Adipocyte (in vitro differentiated cells): Measurements from ENCODE around the gene ZNRF2.
"Not testable (repeated sequence)": the region's sequence is repeated elsewhere in the genome, so short reads cannot be mapped to it uniquely, and the experiment has no call there.

Experiments used
- DNase-seq: peaks from one replicate; pipeline ENCODE4 v3.0.0-alpha.2; 2015; ENCODE audit warnings: low read depth
- H3K27me3 ChIP-seq: replicated peaks from 2 replicates; pipeline ENCODE4 v1.7.0; 2013; ENCODE audit warnings: mild to moderate bottlenecking, low read length, moderate library complexity; ENCODE audit not compliant: control insufficient read depth, insufficient read depth
- H3K36me3 ChIP-seq: 2 replicates; pipeline ENCODE4 v1.7.0; 2013; ENCODE audit warnings: low read length, mild to moderate bottlenecking, moderate library complexity; ENCODE audit not compliant: control insufficient read depth, insufficient read depth, severe bottlenecking
- H3K4me1 ChIP-seq: 2 replicates; pipeline ENCODE4 v1.7.0; 2013; ENCODE audit warnings: mild to moderate bottlenecking, low read length, moderate library complexity; ENCODE audit not compliant: control insufficient read depth, insufficient read depth
- H3K4me3 ChIP-seq: 2 replicates; pipeline ENCODE4 v1.7.0; 2013; ENCODE audit warnings: mild to moderate bottlenecking, low read length, moderate library complexity
- H3K9ac ChIP-seq: 2 replicates; pipeline ENCODE4 v1.7.0; 2013; ENCODE audit warnings: mild to moderate bottlenecking, low read length, moderate library complexity
- H3K9me3 ChIP-seq: 2 replicates; pipeline ENCODE4 v1.7.0; 2013; ENCODE audit warnings: mild to moderate bottlenecking, low read length, moderate library complexity; ENCODE audit not compliant: control insufficient read depth

ZNRF2 gene

DNA sequence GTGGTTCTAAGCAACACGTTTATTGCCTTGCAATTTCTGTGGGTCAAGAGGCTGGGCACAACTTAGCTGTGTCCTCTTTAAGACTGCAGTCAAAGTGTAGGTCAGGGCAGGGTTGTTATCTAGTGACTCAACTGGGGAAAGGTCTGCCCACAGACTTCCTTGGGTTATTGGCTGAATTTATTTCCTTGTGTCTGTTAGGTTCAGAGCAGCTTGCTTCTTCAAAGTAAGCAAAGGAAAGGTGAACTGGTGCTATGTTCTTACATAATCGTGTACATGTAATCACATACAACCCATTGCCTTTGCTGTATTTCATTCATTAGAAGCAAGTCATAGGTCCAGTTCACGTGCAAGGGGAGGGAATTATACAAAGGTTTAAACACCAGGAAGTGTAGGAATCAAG lies 5.9 kb downstream of the ZNRF2 start:
- H3K4me3 ChIP-seq, H3K4me1 ChIP-seq, H3K9me3 ChIP-seq, H3K27me3 ChIP-seq, H3K36me3 ChIP-seq, DNase-seq, H3K9ac ChIP-seq: not testable (repeated sequence)

DNA sequence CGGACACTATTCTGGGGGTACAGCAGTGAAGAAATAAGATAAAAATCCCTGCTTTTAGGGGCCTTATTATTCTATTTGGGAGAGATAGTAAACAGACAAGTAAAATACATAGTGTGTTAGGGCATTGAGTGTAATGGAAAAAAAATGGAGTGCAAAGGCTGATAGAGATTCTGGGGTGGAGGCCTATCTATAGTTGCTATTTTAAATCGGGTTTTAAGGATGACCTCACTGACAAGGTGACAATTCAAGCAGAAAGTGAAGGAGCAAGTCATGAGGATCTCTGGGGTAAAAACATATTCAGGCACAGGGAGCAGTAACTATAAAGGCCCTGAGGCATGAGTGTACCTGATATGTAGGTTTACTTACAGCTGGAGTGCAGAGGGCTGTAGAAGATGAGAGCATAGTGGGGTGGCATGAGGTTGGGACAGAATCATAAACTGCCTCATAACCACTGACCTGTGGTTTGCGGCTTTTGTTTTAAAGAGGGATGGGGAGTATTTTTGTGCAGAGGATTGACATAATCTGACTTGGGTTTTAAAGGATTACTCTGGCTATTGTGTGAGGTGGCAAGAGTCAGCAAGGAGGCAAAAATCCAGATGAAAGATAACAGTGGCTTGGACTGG lies 8.1 kb downstream of the ZNRF2 start:
- not testable (repeated sequence) for H3K27me3 ChIP-seq, H3K9ac ChIP-seq, DNase-seq, H3K4me1 ChIP-seq, H3K36me3 ChIP-seq, H3K9me3 ChIP-seq, H3K4me3 ChIP-seq

- not testable (repeated sequence) for H3K36me3 ChIP-seq, H3K4me1 ChIP-seq, H3K4me3 ChIP-seq, H3K27me3 ChIP-seq, DNase-seq, H3K9me3 ChIP-seq, H3K9ac ChIP-seq
Observed at GRCh38 chr7:30296304-30296703, 11.9 kb downstream of the ZNRF2 start.

DNA sequence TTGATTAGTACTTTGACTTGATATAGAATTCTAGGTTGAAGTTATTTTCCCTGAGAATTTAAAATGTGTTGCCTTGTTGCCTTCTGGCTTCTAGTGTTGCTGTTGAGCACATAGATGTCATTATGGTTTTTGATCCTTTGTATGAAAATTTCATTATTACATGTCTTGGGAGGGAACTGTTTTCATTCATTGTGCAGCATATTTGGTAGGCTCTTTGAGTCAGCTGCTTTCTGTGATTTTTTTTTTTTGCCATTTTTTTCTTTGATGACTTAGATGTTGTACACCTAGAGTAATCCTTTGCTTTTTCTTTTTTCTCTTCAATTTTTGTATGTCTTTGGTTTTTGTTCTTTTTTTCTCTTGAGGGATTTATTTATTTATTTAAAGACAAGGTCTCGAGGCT lies 13.1 kb downstream of the ZNRF2 start:
- not testable (repeated sequence) for DNase-seq, H3K36me3 ChIP-seq, H3K4me3 ChIP-seq, H3K9me3 ChIP-seq, H3K4me1 ChIP-seq, H3K27me3 ChIP-seq, H3K9ac ChIP-seq

DNA sequence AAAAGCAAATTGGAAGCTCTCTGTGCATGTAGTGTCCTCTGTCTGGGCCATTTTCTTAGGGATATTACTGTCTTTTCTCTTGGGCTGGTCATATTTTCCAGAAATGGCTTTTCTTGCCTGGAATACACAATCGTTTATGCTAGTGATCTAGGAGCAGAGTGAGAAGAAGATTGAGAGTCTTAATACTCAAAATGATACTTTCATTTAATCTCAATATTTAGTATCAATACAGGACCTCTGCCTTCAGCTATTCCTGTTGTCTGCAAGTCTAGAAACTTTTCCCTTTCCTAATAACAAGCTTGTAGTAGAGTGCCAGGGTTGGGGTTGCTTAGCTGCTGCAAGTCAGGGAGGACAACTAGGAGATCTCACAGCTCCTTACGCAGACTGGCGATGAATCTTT lies 14.0 kb downstream of the ZNRF2 start:
- H3K4me1 ChIP-seq, H3K27me3 ChIP-seq, DNase-seq, H3K9ac ChIP-seq, H3K9me3 ChIP-seq, H3K4me3 ChIP-seq, H3K36me3 ChIP-seq: not testable (repeated sequence)

GRCh38 chr7:30301751-30302150 lies 17.4 kb downstream of the ZNRF2 start:
- no peak overlapping the region for H3K4me3 ChIP-seq
- H3K9ac ChIP-seq: no peak overlapping the region
- H3K36me3 ChIP-seq: no peaks in the 10 kb centered on the region
- no peak for DNase-seq
- no peaks in the 10 kb centered on the region for H3K9me3 ChIP-seq
- H3K27me3 ChIP-seq: no peaks in the 10 kb centered on the region
- no peaks in the 10 kb centered on the region for H3K4me1 ChIP-seq

DNA sequence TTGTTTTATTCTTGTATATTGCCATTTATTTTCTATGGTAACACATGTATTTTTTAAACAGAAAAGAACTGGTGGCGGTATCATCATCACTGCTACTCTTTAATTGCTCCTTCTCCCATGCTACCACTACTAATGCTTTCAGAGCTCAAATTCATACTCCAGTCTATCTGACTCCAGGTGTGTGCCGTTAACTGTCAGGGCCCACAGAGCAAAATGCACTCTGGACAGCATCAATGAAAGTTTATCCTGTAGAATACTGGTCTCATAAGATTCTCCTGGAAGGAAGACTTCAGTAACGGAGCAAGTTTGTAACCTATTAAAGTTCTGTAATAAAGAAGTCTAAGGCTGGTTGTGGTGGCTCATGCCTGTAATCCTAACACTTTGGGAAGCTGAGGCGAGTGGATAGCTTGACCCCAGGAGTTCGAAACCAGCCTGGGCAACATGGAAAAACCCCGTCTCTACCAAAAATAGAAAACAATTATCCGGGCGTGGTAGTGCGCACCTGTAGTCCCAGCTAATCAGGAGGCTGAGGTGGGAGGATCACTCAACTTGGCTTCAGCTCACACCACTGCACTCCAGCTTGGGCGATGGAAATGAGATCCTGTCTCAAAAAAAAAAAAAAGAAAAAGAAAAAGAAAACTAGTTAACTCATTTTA lies 18.4 kb downstream of the ZNRF2 start:
- Histone ChIP-seq H3K4me3 (no peak overlapping the region), H3K4me1 (no peaks in the 10 kb centered on the region), H3K9ac (no peak overlapping the region), H3K36me3 (no peaks in the 10 kb centered on the region), H3K27me3 (no peaks in the 10 kb centered on the region), H3K9me3 (no peaks in the 10 kb centered on the region)
- DNase-seq: no peak

DNA sequence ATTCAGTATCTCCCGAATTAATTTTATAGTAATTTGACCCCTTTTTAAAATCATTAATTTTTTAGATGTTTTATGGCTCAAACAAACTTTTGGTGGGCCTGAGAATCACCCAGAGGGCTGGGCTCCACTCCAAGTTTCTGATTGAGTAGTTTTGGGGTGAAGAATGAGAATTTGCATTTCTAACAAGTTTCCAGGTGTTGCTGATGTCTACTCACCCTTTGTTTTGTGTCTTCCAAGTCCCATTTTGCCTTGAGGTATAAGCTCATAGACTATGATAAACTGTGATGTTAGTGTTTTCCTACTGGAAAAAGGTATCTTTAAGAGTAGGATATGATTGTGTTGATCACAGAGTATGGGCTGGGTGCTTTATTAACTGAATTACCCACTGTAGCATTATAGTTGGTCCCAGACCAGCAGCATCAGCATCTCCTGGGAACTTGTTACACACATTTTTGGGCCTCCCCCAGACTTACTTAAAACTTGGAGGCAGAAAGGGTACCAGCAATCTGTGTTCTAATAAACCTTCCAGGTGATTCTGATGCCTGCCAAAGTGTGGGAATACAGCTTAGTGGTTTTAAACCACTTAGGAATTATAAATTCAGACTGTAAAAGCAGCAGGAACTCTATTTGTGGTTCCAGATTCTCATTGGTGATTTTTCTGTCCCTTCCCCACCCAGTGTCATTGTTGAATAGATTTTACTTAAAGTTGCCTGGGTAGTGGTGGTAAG lies 19.1 kb downstream of the ZNRF2 start:
- Histone ChIP-seq H3K4me1 (no peaks in the 10 kb centered on the region), H3K9me3 (no peaks in the 10 kb centered on the region), H3K36me3 (no peaks in the 10 kb centered on the region), H3K27me3 (no peaks in the 10 kb centered on the region), H3K4me3 (no peak overlapping the region), H3K9ac (no peak overlapping the region)
- no peak for DNase-seq

DNA sequence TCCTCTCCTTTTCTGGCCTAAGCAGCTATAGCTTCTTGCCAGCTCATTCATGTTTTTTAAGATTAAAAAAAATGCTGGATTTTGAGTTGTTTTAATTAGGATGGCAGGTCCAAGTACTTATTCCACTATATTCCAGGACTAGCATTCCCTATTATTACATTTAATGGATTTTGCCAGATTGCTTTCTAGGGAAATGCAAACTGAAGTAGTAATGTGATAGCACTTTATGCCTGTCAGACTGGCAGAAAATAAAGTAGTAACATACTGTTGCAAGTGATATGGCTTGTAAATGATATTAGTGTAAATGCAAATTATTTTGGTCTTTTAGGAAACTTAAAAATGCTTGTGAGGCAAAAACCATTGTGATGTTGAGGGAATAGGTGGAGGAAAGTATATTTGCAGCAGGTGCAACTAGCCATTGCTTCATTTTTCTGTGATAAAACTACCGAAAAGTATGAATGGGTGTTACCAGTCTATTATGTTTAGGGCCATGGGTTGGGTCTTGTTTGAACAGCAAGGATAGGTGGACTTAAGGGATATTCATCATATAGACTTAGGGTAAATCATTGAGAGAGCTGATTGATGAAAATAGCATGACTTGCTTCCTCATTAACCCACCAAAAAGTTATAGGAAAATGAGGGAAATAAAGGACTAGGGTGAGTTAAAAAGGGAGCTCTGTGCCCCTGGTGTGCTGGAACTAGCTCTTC lies 19.9 kb downstream of the ZNRF2 start:
- Histone ChIP-seq H3K4me1 (no peaks in the 10 kb centered on the region), H3K4me3 (no peak overlapping the region), H3K27me3 (no peaks in the 10 kb centered on the region), H3K9me3 (no peaks in the 10 kb centered on the region), H3K9ac (no peak overlapping the region), H3K36me3 (no peaks in the 10 kb centered on the region)
- DNase-seq: no peak

- Histone ChIP-seq H3K27me3 (no peaks in the 10 kb centered on the region), H3K9ac (no peak overlapping the region), H3K4me3 (no peak overlapping the region), H3K36me3 (no peaks in the 10 kb centered on the region), H3K4me1 (no peaks in the 10 kb centered on the region), H3K9me3 (no peaks in the 10 kb centered on the region)
- DNase-seq: no peak
Observed at GRCh38 chr7:30306976-30307375, 22.6 kb downstream of the ZNRF2 start.

DNA sequence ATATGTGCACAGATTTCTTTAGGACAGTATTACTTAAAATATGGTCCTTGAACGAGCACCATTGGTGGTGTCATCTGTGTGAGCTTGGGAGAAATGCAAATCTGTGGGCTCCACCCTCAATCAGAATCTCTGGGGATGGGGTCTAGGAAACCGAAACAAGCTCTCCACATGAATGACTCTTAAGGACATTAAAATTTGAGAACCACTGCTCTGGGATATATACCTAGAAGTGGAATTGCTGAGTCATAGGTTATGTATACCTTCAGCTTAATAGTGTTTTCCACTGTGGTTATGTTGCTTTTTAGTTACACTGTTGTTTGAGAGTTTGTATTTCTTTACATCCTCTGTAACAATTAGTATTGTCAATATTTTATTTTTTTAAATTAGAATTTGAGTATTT lies 24.0 kb downstream of the ZNRF2 start:
- Histone ChIP-seq H3K9ac (no peak overlapping the region), H3K36me3 (no peaks in the 10 kb centered on the region), H3K27me3 (no peaks in the 10 kb centered on the region), H3K9me3 (no peaks in the 10 kb centered on the region), H3K4me1 (no peaks in the 10 kb centered on the region), H3K4me3 (no peak overlapping the region)
- DNase-seq: no peak
